Esophagus squamous epithelium (tissue), 5 donors: ENCODE results near the gene TNNT3. TPM values are rescaled to one million over a fixed set of nuclear protein-coding genes. Genes with fewer than 3 reads are reported as not detected.

ENCODE experiments used
- DNase-seq: peaks from one replicate; lab custom pipeline; 2025; lab: John Stamatoyannopoulos, UW
- H3K27ac ChIP-seq, 4 donors: fragments of 200-600 bp; sonication (generic); one replicate each; pipeline ENCODE4 v1.5.1; 2016 to 2019; ENCODE audit warnings: mild to moderate bottlenecking in 1 of 4
- H3K27me3 ChIP-seq, 4 donors: fragments of 200-600 bp; sonication (generic); 1 replicate in 3 of 4; 2 replicates in 1 of 4; pipeline versions ENCODE4 v1.5.1 to v1.6.0; 2017 to 2021; ENCODE audit warnings: antibody characterized with exemption in 1 of 4
- H3K36me3 ChIP-seq, 3 donors: fragments of 200-600 bp; sonication (generic); one replicate each; pipeline ENCODE4 v1.5.1; 2016 to 2019
- H3K4me1 ChIP-seq, 3 donors: fragments of 200-600 bp; sonication (generic); one replicate each; pipeline ENCODE4 v1.5.1; 2017 to 2019
- H3K4me3 ChIP-seq, 4 donors: fragments of 200-600 bp; sonication (generic); 1 replicate in 3 of 4; 2 replicates in 1 of 4; pipeline ENCODE4 v1.5.1; 2016 to 2019; ENCODE audit warnings: mild to moderate bottlenecking in 2 of 4, moderate library complexity in 1 of 4
- H3K9me3 ChIP-seq, 3 donors: fragments of 200-600 bp; sonication (generic); one replicate each; pipeline ENCODE4 v1.5.1; 2016 to 2019
- POLR2A ChIP-seq, 4 donors: fragments of 450-650 bp; IDR thresholded peaks; one replicate each; pipeline ENCODE4 v1.6.1; 2017; ENCODE audit warnings: antibody characterized with exemption in 4 of 4, mild to moderate bottlenecking in 4 of 4, moderate library complexity in 3 of 4
- WGBS, 2 donors: methylation state at CpG; one replicate each; pipeline ENCODE4 v1.1.5; 2018; 5-methylcytosine and 5-hydroxymethylcytosine counted together
- intact Hi-C: fragments of 100-400 bp; cut with DNase I; formaldehyde crosslinking; loops from one replicate; pipeline ENCODE4 v1.15.0; 2022
- total RNA-seq, 4 donors: library from RNA; depleted of rRNA; stranded (reverse); fragments of >200 nt; gene quantifications; one replicate each; pipeline ENCODE4 v1.1.0, GENCODE V29; 2016
- TF ChIP-seq, protein P1 (sequence below), 6 experiments: fragments of 450-650 bp in 4 of 6; fragments of 200-600 bp in 2 of 6; sonication (generic) in 2 of 6; IDR thresholded peaks; one replicate each; pipeline ENCODE4 v1.5.1; 2016 to 2019; ENCODE audit warnings: antibody characterized with exemption in 6 of 6, mild to moderate bottlenecking in 4 of 6, moderate library complexity in 4 of 6
- donor health status: DM: yes; HTN: yes; CAD: no.

Gene TNNT3
- total RNA-seq: 1 to 10 TPM in 2 of 4 donors, under 1 TPM in 1, not detected in 1; 0.76 to 3.1 (median 1.6) TPM

DNA sequence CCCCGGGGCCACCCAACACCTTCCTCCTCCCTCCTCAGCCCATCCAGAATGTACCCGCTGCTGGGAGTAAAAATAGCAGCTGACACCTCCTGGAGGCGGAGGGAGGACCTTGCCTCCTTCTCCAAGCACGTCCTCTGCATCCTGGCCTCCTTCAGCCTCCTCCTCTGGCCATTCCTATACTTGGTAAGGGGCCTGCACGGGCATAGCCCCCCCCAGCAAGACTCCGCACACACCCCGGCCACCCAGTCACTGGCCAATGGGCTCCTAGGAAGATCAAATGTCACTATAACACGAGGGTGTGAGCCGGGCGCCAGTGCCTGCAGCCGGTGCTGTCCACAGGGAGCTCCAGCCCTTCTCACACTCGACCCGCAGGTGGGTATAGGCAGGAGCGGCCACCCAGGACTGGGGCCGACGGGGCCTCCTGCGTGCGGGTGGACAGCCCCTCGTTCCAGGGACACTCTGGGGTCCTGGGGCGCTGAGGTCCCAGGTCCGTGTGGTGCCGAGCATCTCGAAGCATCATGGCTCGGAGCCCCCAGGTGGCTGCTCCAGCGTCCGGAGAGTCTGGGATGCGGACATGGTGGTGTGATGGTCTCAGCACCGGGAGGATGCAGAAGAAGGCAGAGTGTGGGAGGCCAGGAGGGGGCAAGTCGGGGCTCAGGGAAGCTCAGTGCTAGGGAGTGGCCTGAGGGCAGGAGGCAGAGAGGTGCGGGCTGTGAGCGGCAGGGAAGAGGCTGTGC is at the start of gene TNNT3:
TNNT3 (plus strand) TSS at position 313 of the 737 bp plus-strand sequence. CDS start 3,172 bp downstream, outside the sequence.
- H3K27ac ChIP-seq: no peak within 1 kb of the TSS
- intact Hi-C loops: loop anchor here (10.0 kb wide), 2 partner anchors 75 to 225 kb away; partner anchors contain the start of gene KRTAP5-6

DNA sequence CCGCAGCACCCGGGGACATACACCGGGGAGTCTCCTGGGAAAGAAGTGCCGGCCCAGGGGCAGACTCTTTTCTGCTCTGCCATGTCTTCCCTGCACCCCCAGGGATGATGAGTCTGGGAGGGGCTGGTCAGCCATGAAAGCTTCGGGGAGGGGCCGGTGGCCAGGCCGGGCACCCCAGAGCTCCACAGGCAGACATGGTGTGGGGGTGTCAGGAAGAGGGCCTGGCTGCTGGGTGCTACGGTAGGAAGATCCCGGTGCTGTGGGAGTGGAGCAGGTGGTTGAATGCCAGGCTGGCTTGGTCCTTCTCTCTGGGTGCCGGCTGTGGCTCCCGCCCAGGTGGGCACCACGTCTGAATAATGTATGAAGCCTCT is 49.2 kb upstream of the TNNT3 start:
- 47 to 60% methylated on average over 1 to 5 of the region's 12 CpGs for WGBS, 2 donors
- intact Hi-C loops: no loop called here
- no peak for TF ChIP-seq POLR2A (IDR thresholded peaks at IDR 0.05)
- TF ChIP-seq, protein P1, sequence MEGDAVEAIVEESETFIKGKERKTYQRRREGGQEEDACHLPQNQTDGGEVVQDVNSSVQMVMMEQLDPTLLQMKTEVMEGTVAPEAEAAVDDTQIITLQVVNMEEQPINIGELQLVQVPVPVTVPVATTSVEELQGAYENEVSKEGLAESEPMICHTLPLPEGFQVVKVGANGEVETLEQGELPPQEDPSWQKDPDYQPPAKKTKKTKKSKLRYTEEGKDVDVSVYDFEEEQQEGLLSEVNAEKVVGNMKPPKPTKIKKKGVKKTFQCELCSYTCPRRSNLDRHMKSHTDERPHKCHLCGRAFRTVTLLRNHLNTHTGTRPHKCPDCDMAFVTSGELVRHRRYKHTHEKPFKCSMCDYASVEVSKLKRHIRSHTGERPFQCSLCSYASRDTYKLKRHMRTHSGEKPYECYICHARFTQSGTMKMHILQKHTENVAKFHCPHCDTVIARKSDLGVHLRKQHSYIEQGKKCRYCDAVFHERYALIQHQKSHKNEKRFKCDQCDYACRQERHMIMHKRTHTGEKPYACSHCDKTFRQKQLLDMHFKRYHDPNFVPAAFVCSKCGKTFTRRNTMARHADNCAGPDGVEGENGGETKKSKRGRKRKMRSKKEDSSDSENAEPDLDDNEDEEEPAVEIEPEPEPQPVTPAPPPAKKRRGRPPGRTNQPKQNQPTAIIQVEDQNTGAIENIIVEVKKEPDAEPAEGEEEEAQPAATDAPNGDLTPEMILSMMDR (IDR thresholded peaks at IDR 0.05): no peak
- no peak for DNase-seq
- H3K27ac ChIP-seq: peak overlapping the region; percentile 68 to 91 (median 81)
- H3K4me3 ChIP-seq: peak overlapping the region; percentile 28 to 51 (median 46)
- H3K27me3 ChIP-seq: peaks cover 0 to 25% (median 0%) of the 10 kb centered on the region in 4 donors
- H3K4me1 ChIP-seq: peaks cover 32 to 96% (median 45%) of the 10 kb centered on the region in 3 donors
- no peaks in the 10 kb centered on the region for H3K36me3 ChIP-seq
- H3K9me3 ChIP-seq: no peaks in the 10 kb centered on the region

More for the DNA sequence above, at the start of gene TNNT3:
- TF ChIP-seq POLR2A (IDR thresholded peaks at IDR 0.05): no peak
- TF ChIP-seq, protein P1 (IDR thresholded peaks at IDR 0.05): no peak
- Histone ChIP-seq H3K36me3 (no peaks in the 10 kb centered on the region), H3K27me3 (peaks cover 0 to 19% (median 0%) of the 10 kb centered on the region in 4 donors), H3K4me1 (peaks cover 11 to 65% (median 26%) of the 10 kb centered on the region in 3 donors), H3K9me3 (no peaks in the 10 kb centered on the region), H3K4me3 (no peak within 1 kb of the TSS)
- no peak for DNase-seq
- WGBS, 2 donors: 35 to 85% methylated on average over 3 to 4 of the region's 31 CpGs

GRCh38 chr11:1870721-1871466 is 48.6 kb upstream of the TNNT3 start:
- H3K27ac ChIP-seq: peak overlapping the region; percentile 68 to 91 (median 81)
- intact Hi-C loops: no loop called here
- no peak for TF ChIP-seq POLR2A (IDR thresholded peaks at IDR 0.05)
- TF ChIP-seq, protein P1 (IDR thresholded peaks at IDR 0.05): no peak
- H3K4me3 ChIP-seq: peak overlapping the region; percentile 28 to 51 (median 46)
- DNase-seq: no peak
- no peaks in the 10 kb centered on the region for H3K9me3 ChIP-seq
- peaks cover 34 to 96% (median 49%) of the 10 kb centered on the region in 3 donors for H3K4me1 ChIP-seq
- WGBS, 2 donors: 21 to 51% methylated on average over 24 to 44 of the region's 50 CpGs
- H3K27me3 ChIP-seq: peaks cover 0 to 25% (median 0%) of the 10 kb centered on the region in 4 donors
- H3K36me3 ChIP-seq: no peaks in the 10 kb centered on the region

- H3K36me3 ChIP-seq: no peaks in the 10 kb centered on the region
- intact Hi-C loops: no loop called here
- H3K27ac ChIP-seq: peak overlapping the region; percentile 68 to 91 (median 81)
- no CpG with 5 or more reads among the region's 15 CpGs for WGBS, 2 donors
- peaks cover 41 to 96% (median 52%) of the 10 kb centered on the region in 3 donors for H3K4me1 ChIP-seq
- DNase-seq: no peak
- H3K9me3 ChIP-seq: no peaks in the 10 kb centered on the region
- H3K4me3 ChIP-seq: peak overlapping the region; percentile 28 to 51 (median 46)
- H3K27me3 ChIP-seq: peaks cover 0 to 25% (median 0%) of the 10 kb centered on the region in 4 donors
- no peak for TF ChIP-seq POLR2A (IDR thresholded peaks at IDR 0.05)
These were observed 48.0 kb upstream of the TNNT3 start for GRCh38 chr11:1871531-1871930.

DNA sequence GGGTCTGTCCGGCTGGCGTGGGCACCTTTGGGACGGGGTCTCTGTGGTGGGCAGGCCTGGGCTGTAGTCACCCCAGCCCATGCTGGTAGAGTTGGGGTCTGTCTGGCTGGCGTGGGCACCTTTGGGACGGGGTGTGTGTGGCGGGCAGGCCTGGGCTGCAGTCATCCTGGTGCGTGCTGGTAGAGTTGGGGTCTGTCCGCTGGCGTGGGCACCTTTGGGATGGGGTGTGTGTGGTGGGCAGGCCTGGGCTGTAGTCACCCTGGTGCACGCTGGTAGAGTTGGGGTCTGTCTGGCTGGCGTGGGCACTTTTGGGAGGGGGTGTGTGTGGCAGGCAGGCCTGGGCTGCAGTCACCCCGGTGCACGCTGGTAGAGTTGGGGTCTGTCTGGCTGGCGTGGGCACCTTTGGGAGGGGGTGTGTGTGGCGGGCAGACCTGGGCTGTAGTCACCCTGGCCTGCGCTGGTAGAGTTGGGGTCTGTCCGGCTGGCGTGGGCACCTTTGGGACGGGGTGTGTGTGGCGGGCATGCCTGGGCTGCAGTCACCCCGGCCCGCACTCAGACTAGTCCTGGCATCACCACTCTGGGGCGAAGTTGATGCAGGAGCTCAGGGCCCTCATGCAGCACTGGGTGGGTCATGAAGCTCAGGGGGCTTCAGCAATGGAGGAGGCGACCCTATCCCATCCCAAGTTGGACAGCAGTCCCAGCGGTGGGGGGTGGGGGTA is 47.1 kb upstream of the TNNT3 start:
- intact Hi-C loops: no loop called here
- peaks cover 47 to 96% (median 58%) of the 10 kb centered on the region in 3 donors for H3K4me1 ChIP-seq
- H3K27ac ChIP-seq: peak overlapping the region; percentile 68 to 91 (median 81)
- 51% methylated on average over 7 of the region's 25 CpGs; no CpG with 5 or more reads in 1 of the 2 donors for WGBS, 2 donors
- peak overlapping the region; percentile 28 to 51 (median 46) for H3K4me3 ChIP-seq
- H3K36me3 ChIP-seq: no peaks in the 10 kb centered on the region
- TF ChIP-seq POLR2A (IDR thresholded peaks at IDR 0.05): no peak
- TF ChIP-seq, protein P1 (IDR thresholded peaks at IDR 0.05): no peak
- no peak for DNase-seq
- H3K27me3 ChIP-seq: peaks cover 0 to 25% (median 0%) of the 10 kb centered on the region in 4 donors
- H3K9me3 ChIP-seq: no peaks in the 10 kb centered on the region
